ENCODE results near the gene CSGALNACT2. TPM values are rescaled to one million over a fixed set of nuclear protein-coding genes. Genes with fewer than 3 reads are reported as not detected.

Gene CSGALNACT2
- total RNA-seq, 1 donor from 2014 or later = 30.3 TPM

DNA sequence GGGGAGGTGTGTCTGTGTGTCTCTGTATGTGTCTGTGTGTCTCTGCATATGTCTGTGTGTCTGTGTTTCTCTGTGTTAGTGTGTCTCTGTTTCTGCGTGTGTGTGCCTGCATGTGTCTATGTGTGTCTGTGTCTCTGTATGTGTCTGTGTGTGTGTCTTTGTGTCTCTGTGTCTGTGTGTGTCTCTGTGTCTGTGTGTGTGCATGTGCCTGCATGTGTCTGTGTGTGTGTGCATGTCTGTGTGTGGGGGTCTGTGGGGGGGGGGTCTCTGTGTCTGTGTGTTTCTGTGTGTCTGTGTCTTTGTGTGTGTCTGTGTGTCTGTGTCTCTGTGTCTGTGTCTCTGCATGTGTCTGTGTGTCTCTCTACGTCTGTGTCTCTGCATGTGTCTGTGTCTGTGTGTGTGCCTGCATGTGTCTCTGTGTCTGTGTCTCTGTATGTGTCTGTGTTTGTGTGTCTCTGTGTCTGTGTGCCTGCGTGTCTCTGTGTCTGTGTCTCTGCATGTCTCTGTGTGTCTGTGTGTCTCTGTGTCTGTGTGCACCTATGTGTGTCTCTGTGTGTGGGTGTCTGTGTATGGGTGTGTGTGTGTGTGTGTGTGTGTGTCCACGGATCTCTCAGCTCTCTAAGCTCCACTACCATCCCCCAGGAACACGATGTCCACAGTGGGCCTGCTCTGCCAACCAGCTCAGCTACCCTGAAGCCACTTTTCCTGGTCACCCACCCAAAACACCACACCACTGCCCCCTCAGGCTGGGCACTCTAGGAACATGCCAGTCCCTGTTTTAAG lies 87.0 kb downstream of the CSGALNACT2 start:
- H3K4me3 Mint-ChIP-seq = no peak overlapping the region
- no peak for DNase-seq (ENCODE audit: low spot score)
- no peaks in the 10 kb centered on the region for H3K9me3 Mint-ChIP-seq
- no peaks in the 10 kb centered on the region for H3K36me3 Mint-ChIP-seq (ENCODE audit: low read depth)
- intact Hi-C loops (cut with micrococcal nuclease) = no loop called here
- peaks cover 7% of the 10 kb centered on the region for H3K4me1 Mint-ChIP-seq (ENCODE audit: low read depth)
- peak overlapping the region; percentile 1 for H3K27ac Mint-ChIP-seq
- H3K27me3 Mint-ChIP-seq (ENCODE audit: insufficient read depth) = peaks cover 45% of the 10 kb centered on the region

DNA sequence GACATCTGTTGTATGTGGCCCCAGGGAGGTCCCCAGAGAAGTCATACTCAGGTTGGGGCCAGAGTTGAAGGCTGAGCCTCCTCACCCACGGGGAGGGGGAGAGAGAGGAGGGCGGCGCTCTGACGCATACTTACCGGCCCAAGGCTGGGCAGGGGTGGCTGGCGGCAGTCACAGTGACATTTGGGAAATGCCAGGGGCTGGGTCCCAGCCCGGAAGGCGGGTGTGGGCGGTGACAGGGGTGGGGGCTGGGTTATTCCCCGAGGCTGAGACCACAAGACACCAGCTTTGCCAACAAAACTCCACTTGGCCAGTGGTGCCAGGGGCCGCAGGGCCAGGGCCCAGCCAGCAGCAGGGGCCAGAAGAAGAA lies 87.5 kb downstream of the CSGALNACT2 start:
- peaks cover 8% of the 10 kb centered on the region for H3K4me1 Mint-ChIP-seq (ENCODE audit: low read depth)
- H3K27me3 Mint-ChIP-seq (ENCODE audit: insufficient read depth) = peaks cover 48% of the 10 kb centered on the region
- no peak for DNase-seq (ENCODE audit: low spot score)
- intact Hi-C loops (cut with micrococcal nuclease) = no loop called here
- no peaks in the 10 kb centered on the region for H3K36me3 Mint-ChIP-seq (ENCODE audit: low read depth)
- no peak overlapping the region for H3K4me3 Mint-ChIP-seq
- no peaks in the 10 kb centered on the region for H3K9me3 Mint-ChIP-seq
- H3K27ac Mint-ChIP-seq = peak overlapping the region; percentile 1

DNA sequence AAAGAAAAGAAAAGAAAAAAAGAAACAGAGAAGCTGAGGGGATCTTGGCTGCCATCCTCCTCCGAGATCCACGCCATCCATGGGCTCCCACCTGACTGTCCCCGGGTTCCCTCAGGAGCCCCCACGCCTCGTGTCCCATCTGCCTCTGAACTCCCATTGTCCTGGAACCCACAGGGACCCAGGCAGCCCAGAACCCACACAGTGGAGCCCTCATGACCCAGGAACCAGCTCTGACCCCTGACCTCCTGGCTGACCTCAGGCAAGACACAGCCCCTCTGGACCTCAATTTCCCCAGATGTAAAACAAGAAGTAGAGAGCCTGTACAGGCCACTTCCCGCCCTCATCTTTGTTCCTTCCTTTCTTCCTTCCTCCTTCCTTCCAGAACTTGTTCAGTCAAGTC lies 88.2 kb downstream of the CSGALNACT2 start:
- H3K36me3 Mint-ChIP-seq (ENCODE audit: low read depth) = no peaks in the 10 kb centered on the region
- H3K27ac Mint-ChIP-seq = no peak overlapping the region
- peaks cover 53% of the 10 kb centered on the region for H3K27me3 Mint-ChIP-seq (ENCODE audit: insufficient read depth)
- no peak overlapping the region for H3K4me3 Mint-ChIP-seq
- H3K4me1 Mint-ChIP-seq (ENCODE audit: low read depth) = peaks cover 15% of the 10 kb centered on the region
- intact Hi-C loops (cut with micrococcal nuclease) = no loop called here
- H3K9me3 Mint-ChIP-seq = no peaks in the 10 kb centered on the region
- DNase-seq (ENCODE audit: low spot score) = no peak

DNA sequence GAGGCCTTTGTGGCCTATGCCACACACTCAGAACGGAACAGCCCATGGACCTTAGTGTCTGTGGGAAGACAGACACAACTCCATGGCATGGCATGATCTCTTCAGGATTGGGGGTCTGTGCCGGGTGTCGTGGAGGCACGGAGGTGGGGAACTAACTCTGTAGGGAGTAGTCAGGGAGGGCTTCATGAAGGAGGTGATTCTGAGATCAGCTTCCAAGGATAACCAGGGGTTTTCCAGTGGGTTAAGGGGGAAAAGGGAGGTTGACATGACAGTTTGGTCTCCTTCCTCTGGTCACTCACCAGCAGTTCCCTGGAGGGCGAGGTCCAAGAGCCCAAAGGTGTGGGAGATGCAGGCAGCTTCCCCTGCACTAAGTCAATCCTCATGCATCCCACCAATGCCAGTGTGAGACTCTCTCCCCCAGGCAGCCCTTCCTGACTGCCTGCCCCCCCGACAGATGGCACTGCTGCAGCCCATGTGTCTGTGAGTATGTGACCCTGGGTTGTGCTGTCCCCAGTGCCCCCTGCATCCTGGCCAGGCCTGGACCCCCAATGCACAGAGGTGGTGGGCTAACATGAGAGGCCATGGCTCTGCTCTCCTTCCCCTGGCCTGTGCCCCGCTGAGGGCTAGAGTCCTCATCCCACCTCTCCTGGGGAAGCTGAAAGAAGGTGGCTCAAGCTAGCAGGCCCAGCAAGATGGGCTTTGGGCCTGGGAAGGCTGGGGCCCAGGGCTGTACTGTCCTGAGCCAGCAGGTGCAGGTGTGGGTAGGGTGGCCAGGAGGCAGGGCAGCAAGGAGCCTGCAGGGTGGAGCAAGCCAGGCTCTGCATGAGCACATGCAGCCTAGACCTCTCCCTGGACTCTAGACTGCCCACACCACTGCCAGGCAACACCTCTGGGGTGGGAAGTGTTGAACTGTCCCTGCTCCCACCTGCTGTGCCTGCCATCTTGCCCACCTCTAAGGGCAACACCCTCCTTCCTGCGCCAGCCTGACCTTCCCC lies 88.9 kb downstream of the CSGALNACT2 start:
- peaks cover 56% of the 10 kb centered on the region for H3K27me3 Mint-ChIP-seq (ENCODE audit: insufficient read depth)
- H3K36me3 Mint-ChIP-seq (ENCODE audit: low read depth) = no peaks in the 10 kb centered on the region
- no peak for DNase-seq (ENCODE audit: low spot score)
- H3K9me3 Mint-ChIP-seq = no peaks in the 10 kb centered on the region
- peaks cover 21% of the 10 kb centered on the region for H3K4me1 Mint-ChIP-seq (ENCODE audit: low read depth)
- intact Hi-C loops (cut with micrococcal nuclease) = no loop called here
- no peak overlapping the region for H3K4me3 Mint-ChIP-seq
- no peak overlapping the region for H3K27ac Mint-ChIP-seq

DNA sequence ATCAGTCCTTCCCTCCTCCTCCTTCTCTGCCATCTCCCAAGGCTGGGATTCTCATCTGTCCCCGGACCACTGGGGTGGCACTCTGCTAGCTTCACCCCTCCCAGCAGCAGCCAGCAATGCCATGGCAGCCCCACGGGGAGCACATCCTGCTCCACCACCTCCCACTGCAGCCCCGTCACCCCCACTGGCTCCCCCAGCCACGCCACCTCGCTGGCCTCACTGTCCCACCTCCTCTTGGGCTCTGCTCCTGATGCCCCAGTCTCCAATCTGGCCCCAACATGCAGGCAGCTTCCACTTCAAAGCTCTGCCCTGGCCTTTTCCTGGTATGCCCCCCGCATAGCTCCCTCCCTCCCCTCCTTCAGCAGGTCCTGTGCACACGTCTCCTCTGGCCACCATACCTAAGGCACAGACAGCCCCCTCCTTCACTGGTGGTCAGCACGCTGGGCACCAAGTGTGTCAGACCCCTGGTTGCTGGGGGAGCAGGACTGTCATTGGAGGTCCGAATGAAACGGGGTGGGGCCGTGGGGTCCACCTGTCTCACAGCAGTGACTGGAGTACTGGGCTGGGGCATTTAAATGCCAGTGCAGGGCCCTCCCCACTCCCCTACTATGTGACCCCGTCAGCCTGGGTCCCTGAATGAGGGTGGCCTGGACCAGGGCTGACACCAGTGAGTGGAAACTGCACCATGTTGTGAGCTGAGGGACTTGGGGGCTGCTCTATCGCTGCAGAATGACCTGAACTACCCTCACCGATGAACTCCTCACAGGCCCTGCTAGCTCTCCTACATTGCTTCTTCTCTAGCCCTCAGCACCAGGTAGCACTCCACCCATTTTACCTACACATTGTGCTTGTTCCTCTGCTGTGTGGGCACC lies 89.9 kb downstream of the CSGALNACT2 start:
- peaks cover 21% of the 10 kb centered on the region for H3K4me1 Mint-ChIP-seq (ENCODE audit: low read depth)
- no peak for DNase-seq (ENCODE audit: low spot score)
- peak overlapping the region; percentile 8 for H3K27ac Mint-ChIP-seq
- peak overlapping the region; percentile 69 for H3K4me3 Mint-ChIP-seq
- H3K9me3 Mint-ChIP-seq = no peaks in the 10 kb centered on the region
- intact Hi-C loops (cut with micrococcal nuclease) = loop anchor here (2.0 kb wide), 1 partner anchor 23 kb away; no protein-coding TSS in a partner anchor
- H3K36me3 Mint-ChIP-seq (ENCODE audit: low read depth) = no peaks in the 10 kb centered on the region
- peaks cover 54% of the 10 kb centered on the region for H3K27me3 Mint-ChIP-seq (ENCODE audit: insufficient read depth)

DNA sequence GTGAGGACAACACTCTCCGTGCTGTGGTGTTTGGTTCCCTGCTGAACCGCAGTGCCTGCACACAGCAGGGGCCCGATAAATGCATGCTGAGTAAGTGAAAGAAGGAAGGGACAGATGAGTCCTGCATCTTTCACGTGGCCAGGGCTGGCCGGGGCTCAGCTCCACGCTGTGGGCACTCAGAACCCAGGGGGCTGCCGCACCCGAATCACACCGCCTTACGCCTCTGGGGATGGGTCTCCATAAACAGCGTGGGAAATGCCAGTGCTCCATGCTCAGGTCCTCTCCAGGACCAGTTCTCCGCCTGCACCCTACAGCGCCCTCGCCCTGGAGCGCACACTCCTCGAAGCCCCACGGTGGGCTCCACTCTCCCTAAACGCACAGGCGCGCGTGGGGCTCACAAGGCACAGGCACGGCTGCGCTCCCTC lies 90.5 kb downstream of the CSGALNACT2 start:
- Mint-ChIP-seq H3K36me3 (ENCODE audit: low read depth) (no peaks in the 10 kb centered on the region), H3K27me3 (ENCODE audit: insufficient read depth) (peaks cover 50% of the 10 kb centered on the region), H3K4me1 (ENCODE audit: low read depth) (peaks cover 21% of the 10 kb centered on the region), H3K27ac (peak overlapping the region; percentile 8), H3K9me3 (no peaks in the 10 kb centered on the region), H3K4me3 (peak overlapping the region; percentile 69)
- no peak for DNase-seq (ENCODE audit: low spot score)
- intact Hi-C loops (cut with micrococcal nuclease) = loop anchor here (2.0 kb wide), 1 partner anchor 24 kb away; no protein-coding TSS in a partner anchor

DNA sequence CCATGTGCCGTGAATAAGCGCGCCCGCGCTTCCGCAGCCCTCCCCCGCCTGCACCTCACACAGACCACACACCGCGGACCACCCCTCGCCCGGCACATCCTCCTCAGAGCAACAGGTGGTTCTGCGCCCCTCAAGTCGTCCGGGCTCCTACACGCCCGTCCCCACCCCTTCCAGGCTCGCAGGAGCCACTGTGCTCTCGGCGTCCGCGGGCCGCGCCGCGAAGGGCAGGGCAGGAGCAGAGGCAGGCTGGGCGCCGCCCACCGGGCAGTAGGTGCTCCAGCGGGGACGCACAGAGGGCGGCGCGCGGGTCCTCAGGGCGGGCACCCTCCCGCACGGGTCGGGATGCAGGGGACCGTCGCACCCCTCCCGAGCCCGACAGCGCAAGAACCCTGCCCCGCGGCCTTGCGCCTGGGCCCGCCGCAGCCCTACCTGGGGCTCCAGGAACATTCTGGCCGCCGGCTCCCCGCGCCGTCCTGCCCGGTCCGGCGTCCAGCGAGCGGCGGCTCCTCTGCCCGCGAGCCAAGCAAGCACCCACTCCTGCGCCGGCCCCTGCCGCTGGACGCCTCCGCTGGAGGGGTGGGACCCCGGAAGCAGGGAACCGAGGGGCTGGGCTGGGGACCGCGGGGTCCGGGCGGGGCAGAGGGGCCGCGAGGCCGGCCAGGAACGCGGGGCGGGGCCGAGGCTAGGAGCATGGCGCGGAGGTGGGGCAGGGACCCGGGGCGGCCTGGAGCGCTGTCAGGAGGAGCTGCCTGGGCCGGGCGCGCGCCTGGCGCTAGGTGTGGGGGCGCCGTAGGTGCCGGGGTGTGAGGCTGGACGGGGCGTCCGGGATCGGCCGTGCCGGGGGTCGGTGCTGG lies 91.2 kb downstream of the CSGALNACT2 start:
- Mint-ChIP-seq H3K9me3 (no peaks in the 10 kb centered on the region), H3K4me1 (ENCODE audit: low read depth) (peaks cover 21% of the 10 kb centered on the region), H3K4me3 (peak overlapping the region; percentile 69), H3K27ac (no peak overlapping the region), H3K36me3 (ENCODE audit: low read depth) (no peaks in the 10 kb centered on the region), H3K27me3 (ENCODE audit: insufficient read depth) (peaks cover 48% of the 10 kb centered on the region)
- peak; percentile 19 for DNase-seq (ENCODE audit: low spot score)
- intact Hi-C loops (cut with micrococcal nuclease) = loop anchor here (2.0 kb wide), 1 partner anchor 25 kb away; no protein-coding TSS in a partner anchor

DNA sequence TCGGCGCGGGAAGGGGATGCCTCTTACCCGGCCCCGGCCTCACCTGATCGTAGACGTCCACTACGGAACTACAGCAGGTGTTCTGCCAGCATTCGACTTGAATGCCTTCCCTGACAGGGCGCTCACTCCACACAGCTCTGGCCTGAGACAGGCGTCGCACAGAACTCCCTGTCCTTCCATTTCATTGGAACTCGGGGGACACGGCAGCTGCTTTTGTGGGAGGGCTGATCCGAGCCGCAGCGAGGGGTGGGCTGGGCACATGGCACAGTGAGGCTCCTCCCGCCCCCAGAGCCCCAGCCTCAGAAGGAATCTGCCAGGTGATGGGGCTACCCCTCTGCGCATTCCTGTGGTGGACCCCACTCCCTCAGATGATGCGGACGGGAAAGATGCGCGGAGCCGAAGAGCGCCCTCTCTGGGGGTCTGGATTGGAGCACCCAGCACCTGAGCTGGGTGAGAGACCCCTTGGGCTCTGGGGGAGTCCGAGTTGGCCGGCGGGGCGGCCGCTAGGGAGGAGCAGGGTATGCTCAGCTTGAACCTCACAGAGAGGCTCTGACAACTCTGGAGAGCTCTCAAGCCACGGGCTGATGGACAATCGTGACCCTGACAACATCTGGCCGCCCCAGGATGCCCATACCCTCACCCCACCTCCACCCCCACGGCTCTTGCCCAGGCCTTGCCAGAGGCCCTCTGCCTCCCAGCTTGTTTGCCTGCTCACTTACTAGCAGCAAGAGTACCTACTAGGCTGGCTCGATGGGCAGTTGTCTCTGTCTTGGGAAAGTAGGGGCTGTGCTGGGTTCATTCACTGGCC lies 92.1 kb downstream of the CSGALNACT2 start:
- H3K4me1 Mint-ChIP-seq (ENCODE audit: low read depth) = peaks cover 21% of the 10 kb centered on the region

DNA sequence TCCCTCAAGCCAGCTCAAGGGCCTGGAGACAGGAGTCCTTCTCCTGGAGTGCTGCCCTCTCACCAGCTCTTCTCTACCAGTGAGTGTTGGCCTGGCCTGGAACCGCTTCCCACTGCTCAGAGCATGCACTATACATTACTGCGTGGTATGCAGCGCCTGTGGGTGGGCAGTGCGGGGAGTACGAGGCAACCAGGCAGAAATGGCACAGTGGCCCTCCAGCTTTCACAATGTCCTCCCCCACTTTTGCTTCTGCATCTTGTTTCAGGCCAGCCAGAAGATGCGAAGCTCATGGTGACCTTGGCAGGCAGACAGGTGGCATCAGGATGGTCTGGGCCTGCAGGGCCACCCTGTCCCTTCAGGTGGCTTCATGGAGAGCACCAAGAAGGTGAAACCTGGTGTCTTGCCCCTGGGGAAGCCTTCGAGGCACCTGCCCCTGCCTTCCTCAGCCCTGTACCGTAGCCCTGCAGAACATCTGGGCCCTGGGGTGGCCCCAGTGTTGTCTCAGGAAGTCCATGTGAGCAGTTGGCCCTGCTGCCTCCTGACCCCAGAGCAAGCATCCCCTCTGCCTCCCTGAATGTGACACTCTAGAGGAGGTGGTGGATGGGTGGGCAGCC lies 92.8 kb downstream of the CSGALNACT2 start:
- intact Hi-C loops (cut with micrococcal nuclease) = no loop called here
- Mint-ChIP-seq H3K27ac (no peak overlapping the region), H3K4me3 (peak overlapping the region; percentile 37), H3K27me3 (ENCODE audit: insufficient read depth) (peaks cover 40% of the 10 kb centered on the region), H3K36me3 (ENCODE audit: low read depth) (no peaks in the 10 kb centered on the region), H3K4me1 (ENCODE audit: low read depth) (peaks cover 21% of the 10 kb centered on the region), H3K9me3 (no peaks in the 10 kb centered on the region)
- DNase-seq (ENCODE audit: low spot score) = no peak

More for the DNA sequence above, 92.1 kb downstream of the CSGALNACT2 start:
- no peak for DNase-seq (ENCODE audit: low spot score)
- no peaks in the 10 kb centered on the region for H3K9me3 Mint-ChIP-seq
- H3K27me3 Mint-ChIP-seq (ENCODE audit: insufficient read depth) = peaks cover 45% of the 10 kb centered on the region
- intact Hi-C loops (cut with micrococcal nuclease) = no loop called here
- no peaks in the 10 kb centered on the region for H3K36me3 Mint-ChIP-seq (ENCODE audit: low read depth)
- H3K4me3 Mint-ChIP-seq = peak overlapping the region; percentile 37
- no peak overlapping the region for H3K27ac Mint-ChIP-seq

DNA sequence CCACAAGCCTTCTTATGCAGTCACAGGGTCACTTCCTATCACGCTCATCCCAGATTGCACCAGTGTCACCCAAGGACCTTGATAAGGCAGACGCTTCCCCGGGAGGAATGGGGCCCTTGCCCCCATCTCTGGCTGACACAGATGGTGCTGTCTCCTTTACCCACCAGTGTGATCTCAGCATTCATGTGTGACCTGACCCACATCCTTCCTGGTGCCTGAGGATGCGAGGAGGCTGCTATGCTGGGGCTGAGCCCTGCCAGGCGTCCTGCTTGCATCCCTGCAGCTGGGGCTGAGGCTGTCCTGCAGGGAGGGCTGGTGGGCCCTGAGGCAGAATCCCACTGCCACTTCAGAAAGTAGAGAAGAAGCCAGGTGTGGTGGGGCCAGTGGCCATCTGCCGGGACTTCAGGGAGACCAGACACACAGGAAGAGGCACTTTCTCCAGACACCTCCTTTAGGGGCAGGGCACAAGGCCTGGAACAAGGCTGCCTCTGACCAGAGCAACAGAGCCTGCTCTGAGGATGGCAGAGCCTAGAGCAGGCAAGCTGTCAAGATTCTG lies 93.4 kb downstream of the CSGALNACT2 start:
- intact Hi-C loops (cut with micrococcal nuclease) = no loop called here
- no peak overlapping the region for H3K27ac Mint-ChIP-seq
- no peaks in the 10 kb centered on the region for H3K9me3 Mint-ChIP-seq
- peaks cover 21% of the 10 kb centered on the region for H3K4me1 Mint-ChIP-seq (ENCODE audit: low read depth)
- H3K36me3 Mint-ChIP-seq (ENCODE audit: low read depth) = no peaks in the 10 kb centered on the region
- DNase-seq (ENCODE audit: low spot score) = peak; percentile 21
- H3K27me3 Mint-ChIP-seq (ENCODE audit: insufficient read depth) = peaks cover 36% of the 10 kb centered on the region
- H3K4me3 Mint-ChIP-seq = peak overlapping the region; percentile 15
